Activated CD4-positive, alpha-beta T cell treated with anti-CD3 and anti-CD28 coated beads, Interleukin-2, amount 50 U/mL, for 24 hours (primary cell): ENCODE results near the gene ARMC10.
"Not testable (repeated sequence)": the region's sequence is repeated elsewhere in the genome, so short reads cannot be mapped to it uniquely, and the experiment has no call there.

Experiments used
- DNase-seq, 2 donors: peaks; one replicate each; pipeline ENCODE4 v3.0.0-alpha.2; 2020; ENCODE audit warnings: low read depth in 1 of 2, low spot score in 1 of 2

ARMC10 gene

DNA sequence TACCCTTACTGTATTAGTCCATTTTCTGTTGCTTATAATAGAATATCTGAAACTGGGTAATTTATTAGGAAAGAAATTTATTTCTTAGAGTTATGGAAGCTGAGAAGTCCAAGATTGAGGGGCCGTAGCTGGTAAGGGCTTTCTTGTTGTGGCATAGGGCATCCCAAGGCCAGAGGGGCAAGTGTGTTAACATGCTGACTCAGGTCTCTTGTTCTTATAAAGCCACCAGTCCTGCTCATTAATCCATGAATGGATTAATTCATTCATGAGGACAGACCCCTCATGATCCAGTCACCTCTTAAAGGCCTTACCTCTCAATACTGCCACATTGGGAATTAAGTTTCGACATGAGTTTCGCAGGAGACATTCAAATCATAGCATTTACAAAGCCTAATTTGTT is 2.4 kb downstream of the ARMC10 start:
- DNase-seq, result no peak

DNA sequence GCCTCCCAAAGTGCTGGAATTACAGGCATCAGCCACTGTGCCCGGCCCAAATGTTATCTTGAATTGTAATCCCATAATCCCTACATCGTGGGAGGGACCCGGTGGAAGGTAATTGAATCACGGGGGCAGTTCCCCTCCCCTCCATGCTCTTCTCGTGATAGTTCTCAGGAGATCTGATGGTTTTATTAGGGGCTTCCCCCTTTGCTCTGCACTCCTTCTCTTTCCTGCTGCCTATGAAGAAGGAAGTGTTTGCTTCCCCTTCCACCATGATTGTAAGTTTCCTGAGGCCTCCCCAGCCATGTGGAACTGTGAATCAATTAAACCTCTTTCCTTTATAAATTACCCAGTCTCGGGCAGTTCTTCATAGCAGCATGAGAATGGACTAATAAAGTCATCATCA is 3.3 kb downstream of the ARMC10 start:
- not testable (repeated sequence) for DNase-seq

DNA sequence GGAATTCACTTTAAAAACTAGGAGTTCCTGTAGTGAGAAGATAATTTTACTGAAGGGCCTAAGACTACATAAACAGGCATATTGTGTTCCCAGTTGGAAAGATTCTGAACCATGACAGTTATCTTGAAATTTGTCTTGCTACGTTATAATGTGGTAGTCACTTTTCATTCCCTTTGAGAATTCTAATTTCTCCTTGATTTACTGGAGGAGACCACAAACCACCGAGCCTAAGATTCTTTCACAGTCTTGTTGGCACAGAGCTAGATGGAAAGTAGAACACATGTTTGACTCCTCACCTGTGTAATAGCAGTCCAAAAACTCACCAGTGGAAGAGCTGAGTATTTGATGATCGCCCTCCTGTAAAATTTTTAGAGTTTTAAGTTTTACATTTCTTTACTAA is 4.9 kb downstream of the ARMC10 start:
- no peak for DNase-seq

DNA sequence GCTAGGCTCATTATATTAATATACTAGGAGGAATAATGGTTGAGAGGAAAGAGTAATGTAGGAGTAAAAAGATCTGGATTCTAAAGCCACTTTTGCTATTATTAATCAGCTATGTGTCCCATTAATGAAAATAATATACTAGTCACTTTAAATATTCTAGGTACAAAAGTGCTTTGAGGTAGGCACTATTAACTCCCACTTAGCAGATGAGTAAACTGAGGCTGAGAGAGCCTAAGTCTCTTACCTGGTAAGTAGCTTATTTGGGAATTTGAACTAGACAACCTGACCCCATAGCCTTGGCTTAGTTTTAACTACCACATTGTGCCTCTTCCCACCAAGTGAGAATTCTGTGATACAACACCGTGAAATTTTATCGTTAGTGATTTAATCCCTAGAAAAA is 6.0 kb downstream of the ARMC10 start:
- DNase-seq, result no peak

DNA sequence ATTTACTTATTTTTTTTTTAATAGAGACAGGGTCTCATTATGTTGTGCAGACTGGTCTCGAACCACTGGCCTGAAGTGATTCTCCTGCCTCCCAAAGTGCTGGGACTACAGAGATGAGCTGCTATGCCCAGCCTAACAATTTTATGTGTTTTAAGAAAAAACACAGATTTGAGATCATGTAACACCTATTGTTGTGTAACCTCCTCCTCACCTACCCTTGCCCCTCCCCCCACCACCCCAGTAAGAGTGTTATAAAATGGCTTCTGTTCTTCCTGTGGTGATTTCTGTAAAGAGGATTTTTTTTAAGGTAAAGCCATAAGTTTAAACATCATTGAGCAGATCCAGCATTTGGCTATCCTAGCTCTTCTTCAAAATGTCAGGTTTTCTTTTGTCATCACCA is 7.6 kb downstream of the ARMC10 start:
- DNase-seq, result no peak

DNA sequence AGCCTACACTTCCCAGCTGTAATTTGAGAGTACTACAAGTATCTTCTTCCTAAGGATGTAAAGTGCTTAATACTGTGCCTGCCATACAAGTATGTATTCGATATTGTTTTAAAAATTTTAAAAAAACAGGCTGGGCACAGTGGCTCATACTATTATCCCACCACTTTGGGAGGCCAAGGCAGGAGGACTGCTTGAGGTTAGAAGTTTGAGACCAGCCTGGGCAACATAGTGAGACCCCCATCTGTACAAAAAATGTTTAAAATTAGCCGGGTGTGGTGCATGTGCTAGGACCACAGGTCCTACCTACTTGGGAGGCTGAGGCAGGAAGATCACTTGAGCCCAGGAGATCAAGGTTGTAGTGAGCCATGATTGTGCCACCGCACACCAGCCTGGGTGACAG is 8.3 kb downstream of the ARMC10 start:
- DNase-seq, result no peak

DNA sequence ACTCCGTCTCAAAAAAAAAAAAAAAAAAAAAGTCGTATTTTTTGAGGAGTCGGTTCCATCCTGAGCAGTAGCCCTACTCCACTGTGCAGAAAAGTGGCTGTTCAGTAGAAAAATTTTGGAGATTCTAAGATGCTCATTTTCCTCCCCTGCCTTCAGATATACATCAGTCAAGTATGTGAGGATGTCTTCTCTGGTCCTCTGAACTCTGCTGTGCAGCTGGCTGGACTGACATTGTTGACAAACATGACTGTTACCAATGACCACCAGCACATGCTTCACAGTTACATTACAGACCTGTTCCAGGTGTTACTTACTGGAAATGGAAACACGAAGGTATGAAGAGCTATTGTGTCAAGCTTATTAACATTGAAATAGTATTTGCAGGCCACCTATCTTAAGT is 17.4 kb downstream of the ARMC10 start:
- not testable (repeated sequence) for DNase-seq

DNA sequence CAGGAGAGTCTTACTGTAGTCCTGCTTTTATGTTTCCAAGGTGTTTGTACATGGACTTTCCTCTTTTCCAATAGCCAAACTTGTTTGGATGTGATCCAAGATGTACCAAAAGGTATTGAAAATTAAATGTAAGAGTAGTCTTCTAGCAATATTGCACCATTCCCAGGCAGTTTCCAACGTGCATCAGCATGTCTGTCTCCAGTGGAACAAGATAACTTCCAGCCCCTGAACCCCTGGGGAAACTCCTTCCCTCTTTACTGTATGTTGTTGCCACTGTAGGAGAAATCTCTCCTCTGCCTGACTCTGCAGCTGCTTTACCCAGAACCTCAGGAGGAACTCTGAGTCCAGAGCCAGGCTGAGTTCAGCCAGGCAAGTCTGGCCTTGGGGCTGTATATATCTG is 18.5 kb downstream of the ARMC10 start:
- no peak for DNase-seq

DNA sequence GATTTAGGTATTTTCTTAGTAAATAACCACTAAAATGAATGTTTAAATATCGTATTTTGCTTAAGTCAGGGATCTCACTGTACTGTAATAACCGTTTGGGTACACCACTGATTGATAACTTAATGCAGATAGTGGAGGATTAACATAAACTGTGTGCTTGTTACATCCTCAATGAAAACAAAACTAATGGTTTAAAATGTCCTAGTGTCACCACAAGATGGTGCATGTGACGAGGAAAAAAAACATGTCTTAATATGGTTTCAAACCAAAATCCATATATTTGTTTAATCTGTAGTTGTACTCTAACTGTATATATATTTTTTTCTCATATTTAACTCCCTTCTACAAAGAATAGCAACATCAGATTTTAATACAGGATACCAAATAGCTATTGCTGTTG is 19.2 kb downstream of the ARMC10 start:
- no peak for DNase-seq

DNA sequence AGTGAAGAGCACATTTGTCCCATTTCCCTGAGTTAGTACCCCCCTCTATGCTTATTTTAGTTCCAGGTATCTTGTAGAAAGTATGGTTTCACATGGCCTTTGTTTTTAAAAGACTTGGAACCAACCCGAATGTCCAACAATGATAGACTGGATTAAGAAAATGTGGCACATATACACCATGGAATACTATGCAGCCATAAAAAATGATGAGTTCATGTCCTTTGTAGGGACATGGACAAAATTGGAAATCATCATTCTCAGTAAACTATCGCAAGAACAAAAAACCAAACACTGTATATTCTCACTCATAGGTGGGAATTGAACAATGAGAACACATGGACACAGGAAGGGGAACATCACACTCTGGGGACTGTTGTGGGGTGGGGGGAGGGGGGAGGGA is 20.6 kb downstream of the ARMC10 start:
- DNase-seq, result not testable (repeated sequence)

DNA sequence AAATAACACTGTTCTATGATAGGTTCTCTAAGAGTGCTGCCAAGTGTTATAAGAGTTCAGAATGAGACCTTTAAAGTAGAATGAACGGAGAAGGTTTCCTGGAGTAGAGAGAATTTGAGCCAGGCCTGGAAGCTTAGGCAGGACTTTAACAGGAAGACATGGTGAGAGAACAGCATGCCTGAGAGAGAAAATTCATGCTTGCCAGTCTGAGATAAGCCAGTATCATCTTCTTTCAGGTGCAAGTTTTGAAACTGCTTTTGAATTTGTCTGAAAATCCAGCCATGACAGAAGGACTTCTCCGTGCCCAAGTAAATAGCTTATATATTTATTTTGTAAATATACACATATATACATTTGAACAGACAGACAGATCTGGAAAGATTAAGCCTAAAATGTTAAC is 22.1 kb downstream of the ARMC10 start:
- DNase-seq, result no peak

DNA sequence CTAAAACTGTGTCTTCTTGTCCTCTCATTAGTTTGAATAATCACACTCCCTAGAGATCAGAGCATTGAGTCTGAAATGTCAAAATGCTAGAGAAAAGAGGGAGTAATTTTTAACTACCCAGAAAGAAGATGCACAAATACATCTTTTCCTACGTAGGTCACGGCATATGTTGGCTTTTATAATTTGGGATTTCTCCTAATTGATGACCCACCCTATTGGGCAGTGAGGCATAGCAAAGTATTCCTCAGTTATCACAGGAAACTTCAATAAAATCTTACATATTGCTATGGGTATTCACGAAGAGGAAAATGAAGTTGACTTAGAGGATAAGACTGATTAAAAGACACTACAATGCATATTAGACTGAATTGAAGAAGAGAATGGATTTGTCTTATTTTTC is 25.4 kb downstream of the ARMC10 start:
- DNase-seq, result no peak

DNA sequence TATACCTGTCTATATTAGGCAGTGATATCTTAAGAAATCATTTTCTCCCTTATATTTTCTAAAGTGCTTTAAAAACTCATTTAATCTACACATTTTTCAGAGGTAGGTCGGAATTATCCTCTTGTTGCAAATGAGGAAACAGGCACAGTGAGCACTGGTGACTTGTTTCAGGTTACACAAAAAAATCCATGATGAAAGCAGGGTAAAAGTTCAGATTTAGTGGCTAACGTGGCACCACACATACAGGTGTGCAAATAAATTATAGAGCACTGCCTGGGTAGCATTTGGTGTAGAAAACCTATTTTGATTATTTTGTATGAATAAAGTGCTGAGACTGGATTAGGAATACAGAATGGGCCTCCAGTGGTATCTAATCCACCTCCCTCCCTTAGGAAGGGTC is 26.6 kb downstream of the ARMC10 start:
- no peak for DNase-seq

DNA sequence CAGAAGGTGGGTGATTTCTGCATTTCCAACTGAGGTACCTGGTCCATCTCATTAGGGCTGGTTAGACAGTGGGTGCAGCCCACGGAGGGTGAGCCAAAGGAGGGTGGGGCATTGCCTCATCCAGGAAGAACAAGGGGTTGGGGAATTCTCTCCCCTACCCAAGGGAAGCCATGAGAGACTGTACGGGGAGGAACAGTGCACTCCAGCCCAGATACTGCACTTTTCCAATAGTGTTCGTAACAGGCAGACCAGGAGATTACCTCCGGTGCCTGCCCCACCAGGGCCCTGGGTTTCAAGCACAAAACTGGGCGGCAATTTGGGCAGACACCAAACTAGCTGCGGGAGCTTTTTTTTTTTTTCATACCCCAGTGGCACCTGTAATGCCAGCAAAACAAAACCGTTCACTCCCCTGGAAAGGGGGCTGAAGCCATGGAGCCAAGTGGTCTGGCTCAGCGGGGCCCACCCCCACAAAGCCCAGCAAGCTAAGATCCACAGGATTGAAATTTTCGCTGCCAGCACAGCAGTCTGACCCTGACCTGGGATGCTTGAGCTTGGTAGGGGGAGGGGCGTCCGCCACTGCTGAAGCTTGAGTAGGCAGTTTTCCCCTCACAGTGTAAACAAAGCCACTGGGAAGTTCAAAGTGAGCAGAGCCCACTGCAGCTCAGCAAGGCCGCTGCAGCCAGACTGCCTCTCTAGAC is 31.2 kb downstream of the ARMC10 start:
- DNase-seq, result no peak

DNA sequence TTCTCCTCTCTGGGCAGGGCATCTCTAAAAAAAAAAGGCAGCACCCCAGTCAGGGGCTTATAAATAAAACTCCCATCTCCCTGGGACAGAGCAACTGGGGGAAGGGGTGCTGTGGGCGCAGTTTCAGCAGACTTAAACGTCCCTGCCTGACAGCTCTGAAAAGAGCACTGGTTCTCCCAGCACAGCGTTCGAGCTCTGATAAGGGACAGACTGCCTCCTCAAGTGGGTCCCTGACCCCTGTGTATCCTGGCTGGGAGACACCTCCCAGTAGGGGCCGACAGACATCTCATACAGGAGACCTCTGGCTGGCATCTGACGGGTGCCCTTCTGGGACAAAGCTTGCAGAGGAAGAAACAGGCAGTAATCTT is 31.7 kb downstream of the ARMC10 start:
- not testable (repeated sequence) for DNase-seq

DNA sequence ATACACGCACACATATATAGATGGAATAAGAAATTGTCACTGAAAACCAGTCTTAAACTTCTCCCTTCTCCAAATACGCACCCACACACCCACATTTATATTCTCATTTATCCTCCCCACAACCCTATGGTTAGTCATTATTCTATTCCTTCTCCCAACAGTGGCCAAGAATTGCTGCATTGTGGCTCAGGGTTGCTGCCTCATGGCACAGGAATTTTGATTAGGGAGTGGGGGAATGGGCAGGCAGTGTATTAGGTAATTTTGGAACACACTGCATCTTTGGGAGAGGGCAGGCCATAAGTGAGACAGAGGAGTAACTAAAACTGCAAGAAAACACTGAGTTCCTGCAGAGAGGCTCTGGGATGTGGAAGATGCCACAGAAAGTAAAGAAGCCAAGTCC is 38.2 kb downstream of the ARMC10 start:
- no peak for DNase-seq

DNA sequence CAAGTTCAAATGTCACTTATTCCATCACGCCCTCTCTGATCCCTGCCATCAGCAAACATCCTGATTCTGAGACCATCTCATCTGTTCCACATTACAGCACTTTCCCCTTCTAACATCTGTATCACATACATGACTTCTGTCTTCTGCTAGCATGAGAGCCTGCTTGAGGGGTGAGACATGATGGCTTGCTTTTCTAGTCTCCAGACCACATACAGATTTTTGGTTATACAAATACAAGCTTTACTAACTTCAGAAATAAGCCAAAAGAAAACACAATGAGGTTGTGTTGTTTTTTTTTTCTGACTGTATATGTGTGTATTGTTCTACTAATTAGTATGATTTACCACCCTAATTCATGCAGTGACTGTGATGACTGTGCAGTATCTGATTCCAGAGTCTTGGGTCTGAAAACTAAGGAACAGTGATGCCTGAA is 39.7 kb downstream of the ARMC10 start:
- DNase-seq, result no peak

DNA sequence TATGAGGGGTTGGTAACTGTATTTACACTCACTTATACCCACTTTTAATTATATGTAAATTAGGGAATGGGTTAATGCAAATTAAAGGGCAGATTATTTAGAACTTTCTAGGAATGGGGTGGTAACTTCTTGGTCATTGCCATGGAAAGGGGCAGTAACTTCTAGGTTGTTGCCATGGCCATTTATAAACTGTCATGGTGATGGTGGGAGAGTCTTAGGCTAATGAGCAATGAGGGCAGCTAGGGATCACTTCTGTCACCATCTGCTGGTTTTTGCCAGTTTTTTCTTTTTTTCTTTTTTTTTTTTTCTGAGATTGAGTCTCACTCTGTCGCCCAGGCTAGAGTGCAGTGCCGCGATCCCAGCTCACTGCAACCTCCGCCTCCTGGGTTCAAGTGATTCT is 40.8 kb downstream of the ARMC10 start:
- no peak for DNase-seq

DNA sequence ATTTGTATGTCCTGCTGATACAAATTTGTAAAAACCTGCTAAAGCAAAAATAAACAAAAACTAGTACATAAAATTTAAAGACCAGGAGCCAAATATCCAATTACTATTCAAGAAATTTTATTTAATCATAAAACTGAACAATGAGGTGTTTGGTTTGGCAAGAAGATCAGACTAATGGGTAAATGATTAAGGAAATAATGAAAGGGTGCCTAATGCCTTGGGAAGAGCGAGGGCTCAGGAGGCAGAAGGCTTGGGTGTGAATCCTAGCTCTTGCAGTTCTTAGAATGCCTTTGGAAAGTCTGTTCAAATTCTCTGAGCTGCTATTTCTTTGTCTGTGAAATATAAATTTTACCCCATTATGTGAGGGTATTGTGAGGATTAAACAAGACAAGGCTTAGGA is 41.6 kb downstream of the ARMC10 start:
- DNase-seq, result no peak

DNA sequence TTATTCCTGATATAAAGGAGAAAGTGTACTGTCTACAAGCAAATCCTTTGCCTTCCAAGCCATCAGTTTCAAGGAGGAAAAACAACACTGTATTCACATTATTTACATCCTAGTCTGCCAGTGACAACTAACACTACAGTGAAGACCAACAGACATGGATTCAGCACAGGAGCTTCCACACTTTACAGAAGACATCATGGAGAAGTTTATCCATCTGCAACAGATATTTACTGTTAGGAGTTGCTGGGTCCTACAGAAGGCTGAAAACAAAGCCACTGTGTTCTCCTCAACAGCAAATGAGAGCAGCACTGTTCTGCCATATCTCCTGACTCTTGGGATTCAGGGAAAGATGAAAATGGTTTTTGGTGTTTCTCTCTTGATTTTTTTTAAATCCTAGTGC is 42.1 kb downstream of the ARMC10 start:
- DNase-seq, result no peak

DNA sequence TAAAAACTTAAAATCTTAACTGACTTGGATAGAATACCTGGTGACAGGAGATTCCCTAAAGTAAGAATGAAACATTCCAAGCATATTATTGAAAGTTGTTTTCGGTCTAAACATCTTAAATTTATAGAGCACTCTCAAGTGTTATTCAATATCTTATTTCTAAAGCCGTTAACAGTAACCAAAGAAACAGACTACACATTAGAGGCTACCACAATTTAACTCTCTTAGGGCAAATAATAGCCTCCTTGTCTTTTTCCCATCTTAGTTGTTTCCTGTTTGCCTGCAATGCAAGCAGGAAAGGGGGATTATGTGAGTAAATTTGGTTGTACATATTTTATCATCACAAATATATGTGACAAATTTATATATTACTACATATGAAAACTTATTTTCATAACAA is 42.5 kb downstream of the ARMC10 start:
- DNase-seq, result no peak

DNA sequence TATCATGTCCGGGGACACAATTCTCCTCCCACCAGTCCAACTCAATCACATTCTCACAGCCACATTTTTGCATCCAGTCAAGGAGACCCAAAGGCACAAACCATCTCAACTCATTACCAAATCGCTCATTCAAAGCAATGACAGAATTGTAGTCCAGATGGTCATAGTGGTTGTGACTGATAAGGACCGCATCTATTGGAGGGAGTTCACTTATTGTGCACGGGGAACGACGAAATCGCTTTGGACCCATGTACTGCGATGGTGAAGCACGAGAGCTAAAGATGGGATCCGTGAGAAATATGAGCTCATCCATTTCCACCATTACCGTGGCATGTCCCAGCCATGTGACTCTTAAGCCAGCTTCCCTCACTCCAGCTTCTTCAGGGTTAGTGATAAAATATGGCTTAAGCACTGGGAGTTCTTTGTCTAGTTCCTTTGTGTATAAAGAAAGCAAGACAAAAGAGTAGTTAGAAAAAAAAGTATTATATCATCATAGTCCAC is 44.9 kb downstream of the ARMC10 start:
- DNase-seq, result no peak

DNA sequence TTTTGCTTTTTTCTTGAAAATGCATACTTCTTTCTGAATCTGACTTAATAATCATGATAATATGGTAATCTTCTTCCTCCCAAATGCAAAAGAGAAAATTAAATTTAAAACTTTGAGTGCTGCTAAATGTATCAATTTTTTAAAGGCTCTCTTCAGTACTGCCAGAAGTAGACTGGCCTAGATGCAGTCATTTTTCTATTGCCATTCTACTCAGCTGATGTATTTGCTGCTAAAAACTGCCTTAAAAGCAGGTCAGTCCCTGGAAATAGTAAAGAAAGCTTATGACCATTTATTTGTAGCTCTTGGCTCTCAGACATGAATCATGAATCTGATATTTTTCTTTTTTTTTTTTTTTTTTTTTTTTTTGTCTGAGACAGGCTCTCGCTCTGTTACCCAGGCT is 45.4 kb downstream of the ARMC10 start:
- no peak for DNase-seq

DNA sequence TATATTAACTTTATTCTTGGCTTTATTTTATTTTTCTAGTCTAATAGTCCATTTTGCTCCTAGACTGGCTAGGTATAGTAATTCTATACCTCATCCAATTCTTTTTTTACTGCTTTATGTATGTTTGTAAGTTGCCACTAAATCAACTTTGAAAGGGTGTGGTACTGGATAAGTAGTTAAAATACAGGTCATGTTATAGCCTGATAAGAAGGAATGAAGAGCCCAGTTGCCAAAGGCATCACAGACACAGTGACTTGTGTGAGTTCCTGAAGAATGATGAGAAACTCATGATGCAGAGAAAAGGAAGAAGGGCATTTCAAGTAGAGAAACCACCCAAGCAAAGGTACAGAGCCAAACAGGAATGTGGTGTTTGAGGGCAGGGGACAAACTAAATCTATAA is 46.7 kb downstream of the ARMC10 start:
- no peak for DNase-seq
